ENCODE data around the gene SERPINH1. TPM values are rescaled to one million over a fixed set of nuclear protein-coding genes. Genes with fewer than 3 reads are reported as not detected.

Gene SERPINH1
- total and polyA plus RNA-seq, 8 donors: 15.4 to 297 (median 48.4) TPM

DNA sequence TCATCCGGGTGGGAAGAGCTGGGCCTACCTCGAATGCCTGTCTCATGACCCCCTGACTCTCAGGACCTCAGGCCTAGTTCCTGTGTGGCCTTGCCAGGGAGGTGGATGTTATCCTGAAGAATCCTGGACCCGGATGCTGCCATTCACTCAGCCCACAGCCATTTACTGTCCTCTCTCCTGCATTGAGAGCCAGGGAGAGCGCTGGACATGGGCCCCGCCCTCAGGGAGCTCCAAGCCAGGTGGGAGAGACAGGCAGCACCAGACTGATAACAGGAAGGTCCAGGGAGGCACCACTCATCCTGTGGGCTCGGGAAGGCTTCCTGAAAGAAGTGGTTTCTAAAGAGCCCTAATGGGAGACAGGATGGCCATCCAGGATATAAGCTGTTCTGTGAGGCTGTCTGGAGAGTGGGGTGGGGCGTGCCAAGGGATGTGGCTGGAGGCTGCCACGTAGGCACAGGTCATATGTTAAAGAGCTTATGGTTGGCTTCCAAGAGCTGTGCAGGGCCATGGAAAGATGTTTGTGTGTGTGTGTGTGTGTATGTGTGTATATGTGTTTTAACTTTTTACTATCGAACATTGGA lies 8.6 kb downstream of the SERPINH1 start:
- no peak for TF ChIP-seq POLR2AphosphoS5 (IDR thresholded peaks at IDR 0.05)
- TF ChIP-seq POLR2A (IDR thresholded peaks at IDR 0.05): no peak
- no peak for TF ChIP-seq EP300 (IDR thresholded peaks at IDR 0.05)
- TF ChIP-seq, protein P1, sequence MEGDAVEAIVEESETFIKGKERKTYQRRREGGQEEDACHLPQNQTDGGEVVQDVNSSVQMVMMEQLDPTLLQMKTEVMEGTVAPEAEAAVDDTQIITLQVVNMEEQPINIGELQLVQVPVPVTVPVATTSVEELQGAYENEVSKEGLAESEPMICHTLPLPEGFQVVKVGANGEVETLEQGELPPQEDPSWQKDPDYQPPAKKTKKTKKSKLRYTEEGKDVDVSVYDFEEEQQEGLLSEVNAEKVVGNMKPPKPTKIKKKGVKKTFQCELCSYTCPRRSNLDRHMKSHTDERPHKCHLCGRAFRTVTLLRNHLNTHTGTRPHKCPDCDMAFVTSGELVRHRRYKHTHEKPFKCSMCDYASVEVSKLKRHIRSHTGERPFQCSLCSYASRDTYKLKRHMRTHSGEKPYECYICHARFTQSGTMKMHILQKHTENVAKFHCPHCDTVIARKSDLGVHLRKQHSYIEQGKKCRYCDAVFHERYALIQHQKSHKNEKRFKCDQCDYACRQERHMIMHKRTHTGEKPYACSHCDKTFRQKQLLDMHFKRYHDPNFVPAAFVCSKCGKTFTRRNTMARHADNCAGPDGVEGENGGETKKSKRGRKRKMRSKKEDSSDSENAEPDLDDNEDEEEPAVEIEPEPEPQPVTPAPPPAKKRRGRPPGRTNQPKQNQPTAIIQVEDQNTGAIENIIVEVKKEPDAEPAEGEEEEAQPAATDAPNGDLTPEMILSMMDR (IDR thresholded peaks at IDR 0.05): no peak
- Histone ChIP-seq H3K27me3 (no peaks in the 10 kb centered on the region), H3K27ac (peak overlapping the region in 2 of 5 donors; percentile 27 to 35), H3K4me3 (no peak overlapping the region), H3K9me3 (no peaks in the 10 kb centered on the region), H3K36me3 (peaks cover 72 to 89% (median 80%) of the 10 kb centered on the region in 4 donors), H3K4me1 (peaks cover 1 to 60% (median 32%) of the 10 kb centered on the region in 4 donors)
- DNase-seq: no peak
- 63 to 74% (median 67%) methylated on average over 8 to 9 of the region's 9 CpGs for WGBS, 5 donors
- intact Hi-C loops (cut with DNase I; ENCODE audit: low total_unique reads): no loop called here

GRCh38 chr11:75571625-75572024 lies 9.6 kb downstream of the SERPINH1 start:
- no peak overlapping the region for H3K27ac ChIP-seq
- intact Hi-C loops (cut with DNase I; ENCODE audit: low total_unique reads): no loop called here
- no peaks in the 10 kb centered on the region for H3K9me3 ChIP-seq
- no peak for DNase-seq
- WGBS, 5 donors: 93 to 98% (median 94%) methylated on average over 13 to 14 of the region's 14 CpGs
- H3K36me3 ChIP-seq: peaks cover 69 to 80% (median 73%) of the 10 kb centered on the region in 4 donors
- H3K4me3 ChIP-seq: no peak overlapping the region
- H3K27me3 ChIP-seq: no peaks in the 10 kb centered on the region
- TF ChIP-seq EP300 (IDR thresholded peaks at IDR 0.05) (no peak), POLR2AphosphoS5 (IDR thresholded peaks at IDR 0.05) (no peak), POLR2A (IDR thresholded peaks at IDR 0.05) (no peak)
- TF ChIP-seq, protein P1 (IDR thresholded peaks at IDR 0.05): no peak
- H3K4me1 ChIP-seq: peaks cover 0 to 59% (median 26%) of the 10 kb centered on the region in 4 donors

DNA sequence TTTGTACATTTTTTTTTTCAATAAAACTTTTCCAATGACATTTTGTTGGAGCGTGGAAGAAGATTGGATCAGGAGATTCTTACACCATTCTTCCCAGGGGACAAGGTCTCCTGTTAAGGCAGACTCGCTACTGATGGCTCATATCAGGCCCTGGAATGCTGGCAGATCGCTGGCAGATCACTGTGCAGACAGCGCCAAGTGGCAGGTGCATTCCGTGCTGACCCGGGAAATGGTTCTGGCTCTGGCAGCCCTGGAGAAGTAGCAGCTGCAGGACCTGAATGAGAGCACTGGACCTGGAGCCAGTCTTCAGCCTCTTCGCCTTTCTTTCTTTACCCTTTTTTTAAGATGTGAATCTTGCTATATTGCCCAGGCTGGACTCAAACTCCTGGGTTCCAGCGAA lies 10.7 kb downstream of the SERPINH1 start:
- 69 to 77% (median 72%) methylated on average over 8 of the region's 8 CpGs for WGBS, 5 donors
- Histone ChIP-seq H3K27me3 (no peaks in the 10 kb centered on the region), H3K36me3 (peaks cover 58 to 68% (median 62%) of the 10 kb centered on the region in 4 donors)

DNA sequence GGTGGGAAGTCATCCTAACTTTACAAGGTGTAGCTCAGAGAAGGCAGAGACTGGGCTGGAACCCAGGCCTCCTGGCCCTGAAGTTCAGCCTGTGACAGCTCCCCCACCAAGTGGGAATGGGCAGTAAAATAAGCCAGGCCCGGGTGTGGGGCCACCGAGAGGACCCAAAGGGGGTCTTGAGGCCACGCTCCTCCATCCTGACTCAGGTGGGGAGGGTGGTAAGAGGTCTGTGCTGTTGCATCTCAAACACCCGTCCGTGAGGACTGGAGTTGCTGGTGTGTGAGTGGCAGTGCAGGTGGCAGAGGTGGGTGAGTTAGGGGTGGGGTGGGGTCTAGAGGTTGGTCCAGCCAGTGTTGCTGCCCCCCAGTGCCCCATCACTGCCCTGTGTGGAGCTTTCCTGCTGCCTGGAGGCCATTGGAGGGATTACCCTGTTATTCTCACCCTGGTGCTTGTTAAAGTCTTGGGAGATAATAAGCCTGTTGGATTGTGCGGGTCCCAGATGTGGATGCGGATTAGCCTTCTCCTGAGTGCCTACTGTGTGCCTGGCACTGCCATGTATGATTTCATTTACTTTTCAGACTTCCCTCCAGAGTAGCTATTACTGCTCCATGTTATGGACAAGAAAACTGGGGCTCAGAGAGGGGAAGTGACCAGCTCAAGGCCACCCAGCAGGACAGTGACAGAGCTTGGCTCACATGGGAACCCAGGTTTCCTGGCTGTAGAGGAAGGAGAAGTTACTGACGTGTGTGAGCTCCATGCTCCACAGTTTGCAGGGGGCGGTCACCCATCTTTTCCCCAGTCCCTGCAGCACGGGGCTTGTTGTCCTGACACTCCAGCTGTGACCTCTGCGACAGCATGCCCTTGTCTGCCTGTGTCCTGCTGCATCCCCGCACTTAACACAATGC lies 12.9 kb downstream of the SERPINH1 start:
- no peak for TF ChIP-seq POLR2A (IDR thresholded peaks at IDR 0.05)
- TF ChIP-seq POLR2AphosphoS5 (IDR thresholded peaks at IDR 0.05): no peak
- TF ChIP-seq, protein P1 (IDR thresholded peaks at IDR 0.05): no peak
- TF ChIP-seq EP300 (IDR thresholded peaks at IDR 0.05): no peak
- Histone ChIP-seq H3K36me3 (peaks cover 36 to 46% (median 40%) of the 10 kb centered on the region in 4 donors), H3K4me3 (no peak overlapping the region), H3K9me3 (no peaks in the 10 kb centered on the region), H3K27me3 (no peaks in the 10 kb centered on the region), H3K4me1 (peaks cover 0 to 40% (median 19%) of the 10 kb centered on the region in 4 donors), H3K27ac (peak overlapping the region in 1 of 5 donors; percentile 24)
- intact Hi-C loops (cut with DNase I; ENCODE audit: low total_unique reads): no loop called here
- 67 to 74% (median 69%) methylated on average over 10 to 12 of the region's 12 CpGs for WGBS, 5 donors
- no peak for DNase-seq

More for the DNA sequence above, 10.7 kb downstream of the SERPINH1 start:
- Histone ChIP-seq H3K4me3 (no peak overlapping the region), H3K4me1 (peaks cover 0 to 57% (median 27%) of the 10 kb centered on the region in 4 donors), H3K9me3 (no peaks in the 10 kb centered on the region), H3K27ac (peak overlapping the region in 1 of 5 donors; percentile 60)
- DNase-seq: no peak
- intact Hi-C loops (cut with DNase I; ENCODE audit: low total_unique reads): no loop called here
- TF ChIP-seq, protein P1 (IDR thresholded peaks at IDR 0.05): no peak
- TF ChIP-seq EP300 (IDR thresholded peaks at IDR 0.05): no peak

Data from stomach (tissue), 9 donors.